Breast epithelium (tissue), 3 donors: ENCODE results near the gene GTF2F2.

Experiments used
- POLR2A ChIP-seq: fragments of 450-650 bp; IDR thresholded peaks from one replicate; pipeline ENCODE4 v1.6.1; 2016; ENCODE audit warnings: antibody characterized with exemption, mild to moderate bottlenecking, moderate library complexity
- POLR2AphosphoS5 ChIP-seq, 3 donors: sonication (generic); formaldehyde crosslinking; IDR thresholded peaks; one replicate each; pipeline ENCODE4 v1.6.1; 2017; ENCODE audit warnings: antibody characterized with exemption in 3 of 3
- TF ChIP-seq, protein P1 (sequence below), 3 donors: fragments of 450-650 bp; IDR thresholded peaks; one replicate each; pipeline ENCODE4 v1.5.1; 2016 to 2017; ENCODE audit warnings: antibody characterized with exemption in 3 of 3, mild to moderate bottlenecking in 3 of 3, moderate library complexity in 3 of 3

DNA sequence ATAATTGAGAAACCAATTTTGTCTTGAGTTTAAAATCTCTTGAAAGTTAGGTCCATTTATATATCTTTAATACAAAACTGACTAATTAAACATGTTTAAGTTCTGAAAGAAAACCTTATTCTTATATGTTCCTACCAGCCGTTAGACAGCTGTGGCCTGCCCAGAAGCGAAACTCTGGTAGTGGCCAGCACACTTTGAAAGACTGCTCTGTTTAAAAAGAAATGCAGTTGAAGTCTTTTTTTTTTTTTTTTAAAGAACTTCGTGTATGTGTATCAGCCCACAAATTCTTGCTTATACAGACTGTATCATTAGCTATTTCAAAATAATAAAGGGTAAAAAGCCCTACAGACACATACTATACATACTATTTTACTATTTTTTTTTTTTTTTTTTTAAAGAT, 46.5 kb downstream of the GTF2F2 start:
- TF ChIP-seq POLR2A (no peak), POLR2AphosphoS5 (IDR thresholded peaks at IDR 0.05) (no peak)
- TF ChIP-seq, protein P1, sequence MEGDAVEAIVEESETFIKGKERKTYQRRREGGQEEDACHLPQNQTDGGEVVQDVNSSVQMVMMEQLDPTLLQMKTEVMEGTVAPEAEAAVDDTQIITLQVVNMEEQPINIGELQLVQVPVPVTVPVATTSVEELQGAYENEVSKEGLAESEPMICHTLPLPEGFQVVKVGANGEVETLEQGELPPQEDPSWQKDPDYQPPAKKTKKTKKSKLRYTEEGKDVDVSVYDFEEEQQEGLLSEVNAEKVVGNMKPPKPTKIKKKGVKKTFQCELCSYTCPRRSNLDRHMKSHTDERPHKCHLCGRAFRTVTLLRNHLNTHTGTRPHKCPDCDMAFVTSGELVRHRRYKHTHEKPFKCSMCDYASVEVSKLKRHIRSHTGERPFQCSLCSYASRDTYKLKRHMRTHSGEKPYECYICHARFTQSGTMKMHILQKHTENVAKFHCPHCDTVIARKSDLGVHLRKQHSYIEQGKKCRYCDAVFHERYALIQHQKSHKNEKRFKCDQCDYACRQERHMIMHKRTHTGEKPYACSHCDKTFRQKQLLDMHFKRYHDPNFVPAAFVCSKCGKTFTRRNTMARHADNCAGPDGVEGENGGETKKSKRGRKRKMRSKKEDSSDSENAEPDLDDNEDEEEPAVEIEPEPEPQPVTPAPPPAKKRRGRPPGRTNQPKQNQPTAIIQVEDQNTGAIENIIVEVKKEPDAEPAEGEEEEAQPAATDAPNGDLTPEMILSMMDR (IDR thresholded peaks at IDR 0.05) = no peak
